GOT3 (cell line): ENCODE measurements around the gene ANTXR1.
"Not testable (repeated sequence)": the region's sequence is repeated elsewhere in the genome, so short reads cannot be mapped to it uniquely, and the experiment has no call there.

Experiments used
- DNase-seq: peaks from one replicate; lab custom pipeline; 2025; ENCODE audit warnings: mixed read lengths; lab: John Stamatoyannopoulos, UW

ANTXR1 gene

DNA sequence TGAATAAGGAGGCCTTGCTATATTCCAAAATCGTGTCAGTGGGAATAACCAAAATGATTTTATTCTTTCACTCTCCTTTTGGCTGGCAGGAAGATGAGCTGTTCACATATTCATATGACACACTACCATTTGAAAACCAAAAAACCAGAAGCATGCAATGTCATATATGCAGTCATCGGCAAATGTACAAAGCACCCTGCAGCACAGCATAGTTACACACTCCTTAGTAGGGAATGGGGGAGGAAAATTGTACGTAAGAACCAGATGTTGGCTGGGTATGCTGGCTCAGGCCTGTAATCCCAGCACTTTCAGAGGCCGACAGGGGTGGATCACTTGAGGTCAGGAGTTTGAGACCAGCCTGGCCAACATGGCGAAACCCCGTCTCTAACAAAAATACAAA lies 197.4 kb downstream of the ANTXR1 start:
- no peak for DNase-seq

DNA sequence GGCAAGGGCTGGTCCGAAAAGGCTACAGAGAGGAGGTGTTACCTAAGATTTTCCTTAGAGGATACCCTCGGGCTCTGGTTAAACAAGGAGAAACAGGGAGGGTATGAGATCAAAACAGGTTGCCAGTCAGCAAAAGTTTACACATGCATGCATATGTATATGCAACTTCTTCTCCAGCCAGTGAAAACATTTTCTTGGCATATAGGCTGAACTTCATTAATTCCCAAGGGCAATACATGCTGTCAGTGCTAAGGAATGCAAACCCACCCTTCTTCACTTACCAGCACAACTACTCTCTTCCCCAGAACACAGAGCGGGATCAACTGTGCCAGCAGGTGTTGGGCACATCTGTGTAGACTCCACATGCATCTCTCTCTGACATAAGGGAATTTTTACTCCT lies 198.1 kb downstream of the ANTXR1 start:
- no peak for DNase-seq

DNA sequence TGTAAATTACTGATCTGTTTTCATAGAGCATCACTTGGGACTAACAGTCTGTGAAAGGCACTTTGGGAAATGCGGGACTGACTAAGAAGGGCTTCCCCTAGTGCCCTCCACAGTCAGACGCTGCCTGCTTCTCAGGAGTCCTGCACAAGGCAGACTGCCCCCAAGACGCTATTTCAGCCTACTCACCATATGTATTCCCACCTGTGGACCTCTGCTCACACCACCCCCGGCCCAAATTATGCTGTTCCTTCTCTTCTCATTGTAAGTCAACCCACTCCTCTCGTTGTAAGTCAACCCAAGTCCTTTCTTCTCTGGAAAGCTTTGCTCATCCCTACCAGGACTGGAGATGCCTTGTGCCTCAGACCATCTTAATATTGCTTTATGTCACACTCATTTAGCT lies 198.7 kb downstream of the ANTXR1 start:
- DNase-seq = no peak

DNA sequence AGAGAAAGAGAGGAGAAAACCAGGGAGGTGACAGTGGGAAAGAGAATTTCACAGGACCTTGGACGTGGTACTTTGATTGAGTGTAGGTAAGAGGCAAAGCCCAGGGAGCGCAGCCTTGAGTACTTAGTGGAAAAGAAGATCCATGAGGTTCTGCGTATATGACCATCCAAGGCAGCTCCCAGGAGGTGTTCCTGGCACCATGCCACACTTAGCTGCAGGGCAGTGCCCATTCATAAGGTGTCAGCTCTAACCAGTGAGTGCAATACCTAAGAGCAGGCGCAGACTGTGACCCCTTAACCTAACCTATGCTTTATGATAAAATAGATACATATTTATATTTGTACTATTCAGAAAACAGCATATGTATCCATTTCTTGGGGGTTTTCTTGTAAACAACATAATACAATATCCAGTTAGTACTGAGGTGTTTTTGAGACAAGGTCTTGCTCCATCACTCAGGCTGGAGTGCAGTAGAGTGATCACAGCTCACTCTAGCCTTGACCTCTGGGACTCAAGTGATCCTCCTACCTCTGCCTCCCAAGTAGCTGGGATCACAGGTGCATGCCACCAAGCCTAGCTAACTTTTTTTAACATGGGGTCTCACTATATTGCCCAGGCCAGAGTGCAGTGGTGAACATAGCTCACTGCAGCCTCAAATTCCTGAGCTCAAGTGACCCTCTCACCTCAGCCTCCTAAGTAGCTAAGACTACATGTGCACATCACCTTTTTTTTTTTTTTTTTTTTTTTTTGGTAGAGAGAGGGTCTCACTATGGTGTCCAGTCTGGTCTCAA lies 199.5 kb downstream of the ANTXR1 start:
- no peak for DNase-seq

DNA sequence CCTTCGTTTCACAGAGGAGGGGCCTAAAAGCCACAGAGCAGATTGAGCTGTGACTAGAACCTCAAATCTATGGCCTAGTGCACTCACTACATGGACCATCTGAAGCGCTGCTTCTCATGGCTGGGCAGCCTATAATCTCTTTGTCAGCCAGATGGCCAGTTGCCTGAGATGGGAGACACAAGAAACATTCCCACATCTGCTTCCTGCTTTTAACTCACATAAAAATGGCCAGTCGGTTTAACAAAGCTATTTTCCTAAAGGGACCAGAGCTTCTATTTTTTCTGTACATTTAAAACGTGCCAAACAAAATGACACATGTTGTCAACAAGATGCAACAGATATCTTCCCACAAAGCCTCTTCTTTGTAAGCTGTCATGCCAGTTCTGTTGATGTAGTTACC lies 200.2 kb downstream of the ANTXR1 start:
- no peak for DNase-seq

DNA sequence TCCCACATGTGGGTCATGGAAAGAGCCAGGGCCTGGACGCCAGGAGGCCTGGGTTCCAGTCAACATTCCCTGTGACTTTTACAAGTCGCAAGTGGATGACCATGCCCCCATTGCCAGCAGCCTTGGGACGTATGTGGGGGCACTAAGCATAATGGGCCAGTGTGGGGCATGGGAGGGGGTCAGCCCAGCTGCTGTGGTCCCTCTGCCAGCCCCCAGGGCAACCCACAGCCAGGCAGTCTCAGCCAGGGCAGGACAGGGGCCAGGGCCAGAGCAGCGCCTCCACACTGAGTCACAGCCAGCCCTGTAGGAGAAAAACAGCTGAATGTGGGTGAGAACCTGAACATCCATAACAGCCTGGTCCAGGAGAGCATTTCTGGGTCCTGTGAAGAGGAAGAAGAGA lies 200.8 kb downstream of the ANTXR1 start:
- DNase-seq = no peak

DNA sequence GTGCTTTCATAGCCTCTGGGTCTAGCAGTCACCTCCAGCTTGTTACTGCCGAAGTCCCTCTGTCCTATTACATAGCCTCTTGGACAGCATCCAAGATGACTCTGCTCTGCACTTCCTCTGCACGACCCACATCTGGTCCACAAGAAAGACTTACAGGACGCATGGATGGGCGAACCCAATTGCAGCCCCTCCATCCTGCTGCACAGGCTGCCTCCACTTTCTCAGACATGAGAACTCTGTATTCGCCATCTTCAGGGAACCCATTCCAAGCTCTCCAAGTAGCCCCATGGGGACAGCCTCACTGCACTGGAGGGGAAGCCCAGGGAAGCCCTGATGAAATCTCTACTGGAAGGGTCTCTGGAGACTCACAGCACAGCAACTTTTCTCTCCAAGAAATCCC lies 201.9 kb downstream of the ANTXR1 start:
- DNase-seq = no peak

DNA sequence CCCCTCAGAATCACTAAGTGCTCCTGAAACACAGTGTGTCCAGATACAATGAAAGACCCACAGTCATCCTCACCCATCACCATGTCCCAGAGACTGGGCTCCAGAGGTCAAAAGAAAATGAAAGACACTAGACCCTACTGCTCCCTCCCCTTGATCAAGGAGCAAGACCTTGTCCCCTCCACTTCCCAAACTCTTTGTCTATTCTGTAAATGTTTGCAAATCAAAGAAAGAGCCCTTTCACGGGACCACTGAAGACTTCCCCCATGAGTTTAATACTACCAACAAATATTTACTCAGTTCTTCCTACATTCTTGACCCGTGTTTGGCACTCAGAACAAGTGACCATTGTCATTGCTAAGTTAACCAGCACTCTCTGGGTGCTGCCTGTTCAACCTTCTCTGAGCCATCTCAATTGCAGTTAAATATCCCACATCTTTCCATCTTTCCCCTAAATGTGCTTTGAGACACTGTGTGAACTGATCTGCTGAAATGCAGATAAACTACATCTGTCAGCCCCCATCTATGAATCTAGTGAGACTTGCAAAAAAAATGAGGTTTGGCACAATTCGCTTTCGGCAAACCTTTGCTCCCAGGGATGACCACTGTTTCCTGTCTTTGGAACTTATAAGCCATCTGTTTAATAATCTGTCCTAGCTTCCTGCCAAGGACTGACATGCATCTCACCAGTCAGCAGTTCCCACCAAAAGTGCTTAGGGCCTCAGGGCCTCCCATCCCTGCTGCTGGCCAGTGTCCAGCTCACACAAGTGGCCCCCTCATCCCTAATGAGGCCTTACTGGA lies 203.8 kb downstream of the ANTXR1 start:
- DNase-seq = no peak

DNA sequence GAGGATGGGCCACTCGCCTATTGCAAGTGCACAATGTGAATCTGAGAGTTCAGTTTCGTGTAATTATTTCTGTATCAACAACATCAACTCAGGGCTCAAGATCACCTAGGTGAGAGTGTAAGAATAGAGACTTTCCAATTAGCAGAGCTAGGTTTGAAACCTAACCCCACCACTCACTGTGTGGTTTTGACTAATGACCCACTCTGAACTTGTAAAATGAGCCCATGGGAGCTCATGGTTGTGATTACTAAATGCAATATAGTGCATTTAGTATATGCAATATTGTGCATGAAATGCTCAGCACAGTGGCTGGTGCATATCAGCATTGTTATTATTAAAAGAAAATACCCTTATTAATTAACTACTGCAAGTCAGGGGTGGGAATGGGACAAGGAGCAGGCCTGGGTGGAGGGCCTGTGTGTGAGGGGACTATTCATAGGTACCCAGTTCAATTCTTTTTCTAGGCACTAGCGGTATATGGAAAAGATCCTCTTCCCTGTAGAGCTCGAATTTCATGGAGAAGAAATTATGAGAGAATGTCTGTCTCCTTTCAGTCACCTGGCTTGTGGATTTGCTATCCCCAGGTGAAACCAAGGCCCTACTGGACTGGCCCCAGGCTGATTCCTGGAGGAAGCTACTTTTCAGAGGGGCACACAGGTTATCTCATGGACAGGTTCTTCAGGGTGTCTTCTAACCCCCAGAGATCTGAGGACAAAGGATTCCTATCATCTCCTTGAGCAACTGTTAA lies 204.5 kb downstream of the ANTXR1 start:
- DNase-seq = no peak

DNA sequence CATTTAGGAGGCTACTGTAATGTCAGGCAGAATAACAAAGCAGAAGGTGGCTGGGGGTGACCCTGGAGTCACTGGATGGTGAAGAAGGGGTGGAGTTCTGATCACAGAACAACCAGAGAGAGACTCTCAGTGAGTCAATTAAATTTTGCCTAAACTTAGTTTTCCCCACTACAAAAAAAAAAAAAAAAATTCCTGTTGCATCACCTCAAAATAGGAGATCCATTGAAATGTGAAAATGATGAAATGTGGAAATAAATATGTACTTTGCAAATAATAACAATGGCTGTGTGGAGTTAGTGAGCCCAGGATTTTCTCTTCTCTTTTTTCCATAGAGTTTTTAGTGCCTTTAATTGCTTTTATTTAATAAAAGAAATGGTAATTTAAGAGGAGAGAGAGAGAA lies 208.5 kb downstream of the ANTXR1 start:
- DNase-seq = no peak

DNA sequence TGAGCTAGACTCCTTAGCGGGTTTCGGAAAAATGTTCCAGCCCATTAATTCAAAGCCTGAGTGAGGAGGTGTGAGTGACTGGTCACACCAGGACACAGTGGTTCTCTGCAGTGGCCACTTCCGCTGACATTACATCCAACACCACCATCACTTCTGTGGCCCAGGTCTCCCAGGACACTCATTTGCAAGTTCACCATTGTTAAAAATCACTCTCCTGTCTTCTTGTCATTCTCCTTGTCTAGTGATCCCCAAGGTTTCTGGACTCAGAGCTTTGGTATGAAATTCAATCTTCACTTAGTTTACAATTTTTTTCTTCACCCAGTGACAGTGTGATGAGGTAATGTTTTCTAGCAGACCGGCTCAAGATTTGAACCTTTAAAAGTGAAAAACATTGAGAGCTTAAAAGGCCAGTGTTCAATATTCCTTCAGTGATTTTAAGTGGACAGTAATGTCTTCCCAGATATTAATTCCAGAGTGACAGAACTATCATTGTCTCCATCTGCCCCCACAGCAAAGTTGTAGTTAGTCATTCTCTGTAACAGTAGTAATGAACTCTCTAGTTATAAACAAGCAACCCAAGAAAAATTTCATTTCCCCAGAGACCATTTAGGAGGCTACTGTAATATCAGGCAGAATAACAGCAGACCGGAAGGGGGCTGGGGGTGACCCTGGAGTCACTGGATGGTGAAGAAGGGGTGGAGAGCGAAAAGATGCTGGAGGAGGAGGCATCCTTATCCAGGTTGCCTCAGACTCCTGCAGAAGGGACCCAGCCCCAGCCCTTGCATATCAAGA lies 209.2 kb downstream of the ANTXR1 start:
- no peak for DNase-seq

DNA sequence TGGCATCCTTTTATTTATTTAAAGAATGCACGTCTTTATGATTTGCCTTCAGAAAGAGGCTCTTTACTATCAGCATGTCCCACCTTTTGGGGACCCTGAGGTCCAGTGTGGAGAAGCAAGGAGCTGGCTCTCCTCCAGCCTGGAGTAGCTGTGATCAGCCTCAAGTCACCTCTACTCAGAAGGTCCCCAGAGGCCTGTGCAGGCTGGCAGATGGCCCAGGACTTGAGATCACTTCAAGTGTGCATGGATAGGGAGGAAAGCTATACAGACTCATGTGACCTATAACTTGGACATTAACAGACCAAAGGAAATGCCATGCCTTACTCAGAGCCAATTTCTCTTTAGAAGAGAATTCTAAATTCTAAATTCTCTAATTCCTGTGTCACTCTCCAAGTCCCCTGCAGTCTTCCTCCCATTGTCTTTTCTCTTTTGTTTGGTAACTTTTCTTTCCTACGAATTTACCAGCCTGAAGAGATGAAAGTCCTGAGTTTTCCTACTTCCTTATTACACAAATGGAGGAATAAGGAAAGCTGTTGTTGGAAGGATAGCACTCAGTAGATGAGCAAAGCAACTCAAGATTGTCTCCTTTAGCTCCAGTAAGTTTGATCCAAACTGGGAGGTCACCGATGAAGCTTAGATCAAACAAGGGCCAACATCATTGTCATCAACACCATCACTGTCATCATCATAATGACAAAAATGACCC lies 210.1 kb downstream of the ANTXR1 start:
- DNase-seq = no peak

DNA sequence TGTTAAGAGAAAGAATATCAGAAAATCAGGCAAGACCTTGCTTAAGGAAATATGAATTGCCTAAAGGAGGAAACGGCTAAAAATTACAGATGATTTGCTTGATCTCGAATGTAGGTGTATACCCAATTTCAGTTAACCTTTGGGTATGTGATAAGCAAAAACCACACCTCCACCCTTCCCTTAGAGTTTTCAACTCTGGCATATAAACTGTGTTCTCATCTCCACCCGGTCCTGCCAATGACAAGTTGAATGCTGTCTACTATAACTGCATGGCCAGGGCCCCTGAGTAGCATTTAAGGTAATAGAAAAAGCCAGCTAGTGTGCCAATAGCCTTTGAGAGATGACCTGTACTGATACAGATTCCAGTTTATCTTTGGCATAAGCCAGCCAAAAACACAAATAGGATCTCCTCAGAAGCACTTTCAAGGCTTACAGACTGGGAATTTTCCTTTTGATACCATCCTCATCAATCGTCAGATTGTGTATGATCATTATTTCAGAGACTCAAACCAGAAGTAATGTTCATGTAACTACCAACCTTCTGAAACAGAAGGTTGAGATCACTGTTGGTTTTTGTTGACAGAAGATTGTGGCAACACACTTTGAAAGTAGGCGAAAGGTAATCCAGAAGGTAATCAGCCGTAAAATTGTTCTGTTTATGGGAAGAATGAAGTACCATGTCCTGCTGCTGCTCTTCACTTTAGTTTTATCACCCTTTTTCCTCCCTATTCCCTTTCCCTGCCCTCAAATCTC lies 211.0 kb downstream of the ANTXR1 start:
- DNase-seq = no peak

DNA sequence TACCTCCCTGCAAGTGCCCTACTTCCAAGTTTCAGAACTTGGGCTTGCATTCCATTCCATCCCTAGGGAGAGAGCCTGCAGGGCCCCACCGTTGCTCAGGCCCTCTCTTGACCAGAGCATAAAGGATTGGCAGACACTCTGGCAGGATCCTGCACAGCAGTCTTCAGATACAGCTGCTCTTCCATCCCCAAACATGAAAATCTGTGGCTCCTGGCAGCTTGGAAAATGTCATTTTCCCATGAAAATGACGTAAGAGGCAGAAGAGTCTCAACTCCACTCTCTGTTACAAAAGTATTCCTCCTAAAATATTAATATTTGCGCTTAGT lies 211.5 kb downstream of the ANTXR1 start:
- DNase-seq = no peak

DNA sequence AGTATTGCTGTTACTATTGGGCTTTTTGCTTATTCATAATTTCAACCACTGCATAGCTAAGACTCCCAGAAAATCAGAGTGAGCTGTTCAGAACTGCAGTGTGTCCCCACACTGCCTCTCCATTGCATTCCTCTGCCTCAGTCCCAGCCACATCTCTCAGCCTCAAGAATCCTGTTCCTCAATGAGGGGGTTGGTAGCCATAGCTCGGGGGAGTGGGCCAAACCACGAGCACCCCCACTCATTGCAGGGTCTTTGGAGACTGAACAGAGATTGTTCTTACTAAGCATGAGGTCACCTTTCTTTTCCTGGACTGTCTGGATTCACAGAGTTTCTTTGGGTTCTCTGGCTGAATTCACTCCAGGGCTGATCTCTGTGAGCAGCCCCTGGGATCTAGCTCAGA lies 213.0 kb downstream of the ANTXR1 start:
- DNase-seq = no peak

DNA sequence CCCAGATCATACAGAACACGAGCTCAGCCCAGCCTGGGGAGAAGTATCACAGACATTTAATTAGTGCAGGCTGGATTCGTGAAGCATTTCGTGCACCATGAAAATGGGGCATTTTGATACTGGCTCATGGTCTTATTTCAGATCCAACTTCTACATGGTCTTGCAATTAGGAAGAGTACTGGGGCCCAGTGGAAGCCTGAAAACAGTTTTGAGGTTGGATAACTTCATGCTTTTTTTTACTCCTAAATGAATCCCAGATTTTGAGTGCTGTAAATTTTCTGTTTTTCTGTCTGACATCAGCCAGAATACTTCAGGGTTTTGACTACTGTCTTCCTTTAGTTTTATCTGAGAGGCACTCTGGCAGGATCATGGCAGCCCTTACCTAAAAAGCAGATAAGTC lies 213.9 kb downstream of the ANTXR1 start:
- DNase-seq = no peak

DNA sequence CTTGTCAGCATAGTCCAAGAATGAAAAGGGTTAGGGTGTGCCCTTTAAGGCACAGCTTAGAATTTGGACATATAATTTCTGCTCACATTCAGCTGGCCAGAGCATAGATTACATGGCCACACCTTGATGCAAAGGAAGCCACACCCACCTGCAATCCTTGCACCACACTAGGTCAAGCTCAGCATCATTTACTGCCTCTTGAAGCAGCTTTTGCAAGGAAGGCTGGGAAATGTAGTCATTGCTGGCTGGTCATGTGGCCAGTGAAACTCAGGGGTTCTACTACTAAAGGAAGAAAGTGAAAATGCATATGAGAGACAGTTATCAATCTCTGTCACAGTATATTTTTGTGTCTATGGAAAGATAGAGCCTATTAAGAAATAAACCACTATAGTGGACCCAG lies 214.7 kb downstream of the ANTXR1 start:
- no peak for DNase-seq

DNA sequence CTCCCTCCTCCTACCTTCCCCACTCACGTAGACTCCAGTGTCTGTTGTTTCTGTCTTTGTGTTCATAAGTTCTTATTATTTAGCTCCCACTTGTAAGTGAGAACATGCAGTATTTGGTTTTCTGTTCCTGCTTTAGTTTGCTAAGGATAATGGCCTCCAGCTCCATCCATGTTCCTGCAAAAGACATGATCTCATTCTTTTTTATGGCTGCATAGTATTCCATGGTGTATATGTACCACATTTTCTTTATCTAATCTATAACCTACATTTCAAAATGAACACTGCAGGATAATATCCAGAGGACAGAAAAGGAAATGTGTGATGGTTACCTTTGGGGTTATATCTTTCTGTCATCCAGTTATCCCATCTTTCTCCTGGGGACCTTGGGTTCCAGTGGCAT lies 218.0 kb downstream of the ANTXR1 start:
- DNase-seq = not testable (repeated sequence)

DNA sequence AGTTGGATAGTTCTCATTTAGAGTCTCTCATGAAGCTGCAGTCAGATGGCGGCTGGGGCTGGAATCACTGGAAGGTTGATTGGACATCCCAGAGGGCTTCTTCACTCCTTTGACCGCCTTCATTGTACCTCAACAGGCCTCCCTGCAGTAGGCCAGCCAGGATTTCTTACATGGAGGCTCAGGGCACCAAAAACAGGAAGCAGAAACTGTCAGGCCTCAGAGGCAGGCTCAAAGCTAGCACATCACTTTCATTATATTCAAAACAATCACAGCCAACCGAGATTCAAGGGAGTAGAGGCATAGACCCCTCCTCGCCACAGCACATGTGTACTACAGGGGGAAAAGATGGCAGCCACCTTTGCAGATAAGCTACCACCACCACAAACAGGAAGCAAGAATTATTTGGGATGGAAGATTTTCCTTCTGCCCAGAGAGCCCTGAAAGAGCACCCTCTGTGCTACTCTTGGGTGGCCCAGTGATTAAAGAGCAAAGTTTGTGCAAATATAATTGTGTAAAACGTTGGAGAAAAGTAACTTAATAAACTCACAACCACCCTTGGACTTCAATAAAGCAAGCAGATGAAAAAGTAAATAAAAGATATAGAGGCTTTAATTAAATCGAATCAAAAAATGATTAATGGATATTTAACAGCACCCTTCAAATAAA lies 218.8 kb downstream of the ANTXR1 start:
- DNase-seq = no peak

DNA sequence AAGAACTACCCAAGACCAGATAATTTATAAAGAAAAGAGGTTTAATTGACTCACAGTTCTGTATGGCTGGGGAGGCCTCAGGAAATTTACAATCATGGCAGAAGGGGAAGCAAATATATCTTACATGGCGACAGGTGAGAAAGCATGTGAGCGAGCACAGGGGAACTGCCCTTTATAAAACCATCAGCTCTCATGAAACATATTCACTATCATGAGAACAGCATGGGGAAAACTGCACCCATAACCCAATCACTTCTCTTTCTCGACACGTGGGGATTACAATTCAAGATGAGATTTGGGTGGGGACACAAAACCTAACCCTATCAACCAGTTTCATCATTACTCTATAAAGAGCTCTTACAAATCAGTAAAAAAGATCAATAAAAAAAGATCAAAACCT lies 222.9 kb downstream of the ANTXR1 start:
- not testable (repeated sequence) for DNase-seq
